OCI-LY7 (cell line): Measurements from ENCODE around the gene METTL5. TPM values are rescaled to one million over a fixed set of nuclear protein-coding genes. Genes with fewer than 3 reads are reported as not detected.
"Not testable (repeated sequence)": the region's sequence is repeated elsewhere in the genome, so short reads cannot be mapped to it uniquely, and the experiment has no call there.

Source experiments
- BruUV-seq: library from RNA; stranded (reverse); fragments of 400-500 nt; replicated peaks from 2 replicates; lab custom pipeline; 2021; lab: Mats Ljungman, UMichigan
- CTCF ChIA-PET: fragments of 300-600 bp; sonication (Branson Sonifier 250); formaldehyde crosslinking; loops from one replicate; lab custom pipeline; 2022; ENCODE audit warnings: antibody characterized with exemption; ENCODE audit not compliant: unreplicated experiment; lab: Charles Lee
- POLR2A ChIA-PET: fragments of 300-600 bp; sonication (Branson Sonifier 250); formaldehyde crosslinking; loops from one replicate; lab custom pipeline; 2022; ENCODE audit warnings: antibody characterized with exemption; lab: Charles Lee
- DNase-seq: peaks from one replicate; pipeline ENCODE4 v3.0.0-alpha.2; 2015; ENCODE audit warnings: low spot score
- H2AFZ ChIP-seq: fragments of 200-600 bp; sonication (generic), shearing (Covaris generic); 2 replicates; pipeline ENCODE4 v1.6.1; 2014; ENCODE audit warnings: mild to moderate bottlenecking, antibody characterized with exemption, low read length, moderate library complexity
- H3K27ac ChIP-seq: fragments of 200-600 bp; sonication (generic); 2 replicates; pipeline ENCODE4 v1.5.1; 2014; ENCODE audit warnings: mixed run types, low read depth, mild to moderate bottlenecking, moderate library complexity, low read length, inconsistent platforms; ENCODE audit not compliant: poor library complexity, severe bottlenecking
- H3K36me3 ChIP-seq: fragments of 200-600 bp; sonication (generic); 2 replicates; pipeline ENCODE4 v1.6.1; 2014; ENCODE audit warnings: mild to moderate bottlenecking, antibody characterized with exemption, low read length, moderate library complexity, mixed read lengths; ENCODE audit not compliant: insufficient read depth
- H3K4me1 ChIP-seq: fragments of 200-600 bp; sonication (generic); 2 replicates; pipeline ENCODE4 v1.5.1; 2014; ENCODE audit warnings: mild to moderate bottlenecking, low read length; ENCODE audit not compliant: insufficient read depth, poor library complexity, severe bottlenecking
- H3K4me2 ChIP-seq: fragments of 200-600 bp; sonication (generic); 2 replicates; pipeline ENCODE4 v1.6.1; 2014; ENCODE audit warnings: mild to moderate bottlenecking, low read length
- H3K4me3 ChIP-seq: fragments of 200-600 bp; sonication (generic); 2 replicates; pipeline ENCODE4 v1.5.1; 2014; ENCODE audit warnings: mild to moderate bottlenecking, low read depth, low read length; ENCODE audit not compliant: poor library complexity, severe bottlenecking
- H3K79me2 ChIP-seq: fragments of 200-600 bp; sonication (generic); 2 replicates; pipeline ENCODE4 v1.6.1; 2016; ENCODE audit warnings: low read depth, mild to moderate bottlenecking, low read length, moderate library complexity, mixed read lengths; ENCODE audit not compliant: insufficient read depth
- H3K9me2 ChIP-seq: fragments of 200-600 bp; sonication (generic); 2 replicates; pipeline ENCODE4 v1.6.1; 2016; ENCODE audit warnings: mild to moderate bottlenecking, low read length, mixed read lengths; ENCODE audit not compliant: insufficient read depth
- H3K9me3 ChIP-seq: fragments of 200-600 bp; sonication (generic); 2 replicates; pipeline ENCODE4 v1.6.1; 2014; ENCODE audit warnings: mild to moderate bottlenecking, mixed run types, low read length, mixed read lengths
- H4K20me1 ChIP-seq: fragments of 200-600 bp; sonication (generic); 2 replicates; pipeline ENCODE4 v1.6.1; 2014; ENCODE audit warnings: mild to moderate bottlenecking, antibody characterized with exemption, low read length, moderate library complexity, mixed read lengths; ENCODE audit not compliant: insufficient read depth
- EZH2phosphoT487 ChIP-seq: fragments of 200-600 bp; sonication (generic); IDR thresholded peaks from 2 replicates; pipeline ENCODE4 v1.6.1; 2018; ENCODE audit warnings: low read depth, borderline replicate concordance, mild to moderate bottlenecking, mixed run types, antibody characterized with exemption, low read length, moderate library complexity, mixed read lengths
- intact Hi-C: fragments of 100-400 bp; cut with micrococcal nuclease; formaldehyde crosslinking; loops from one replicate; pipeline ENCODE4 v1.10.0; 2022; ENCODE audit not compliant: unreplicated experiment
- total RNA-seq, 2 experiments: library from RNA; depleted of rRNA in 1 of 2; stranded (reverse); fragments of >200 nt in 1 of 2; shearing (Covaris generic) in 1 of 2; gene quantifications; 2 replicates each; pipeline ENCODE4 v1.2.3, GENCODE V29; 2014 to 2022
- TF ChIP-seq, protein P1 (sequence below): fragments of 200-600 bp; sonication (generic); conservative IDR thresholded peaks from 2 replicates; pipeline ENCODE4 v1.5.1; 2014; ENCODE audit warnings: mild to moderate bottlenecking, antibody characterized with exemption, low read length, moderate library complexity, mixed read lengths

The METTL5 gene
- total RNA-seq, 2 experiments from 2014 or later = 52.3 to 82.2 TPM

DNA sequence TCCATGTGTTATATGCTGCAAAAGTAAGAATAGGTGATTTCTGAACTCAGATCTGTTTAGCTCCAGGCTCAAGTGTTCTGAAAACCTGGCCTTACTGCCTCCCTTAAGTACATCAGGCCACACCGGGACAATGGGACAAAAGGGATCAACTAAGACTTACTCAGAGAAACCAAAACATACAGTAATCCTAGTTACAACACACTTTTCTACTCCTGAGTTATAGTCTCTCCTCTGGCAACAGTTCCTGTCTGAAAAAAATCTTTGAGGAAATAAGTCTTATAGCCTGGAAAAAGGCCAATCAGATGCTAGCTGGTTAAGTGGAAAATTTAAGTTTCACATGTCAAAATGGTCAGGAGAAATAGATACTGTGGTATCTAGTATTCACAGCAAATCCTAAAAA, 5.6 kb downstream of the METTL5 start:
- H3K79me2 ChIP-seq = peaks cover 42% of the 10 kb centered on the region
- peaks cover 85% of the 10 kb centered on the region for H3K36me3 ChIP-seq
- intact Hi-C loops = no loop called here
- no peaks in the 10 kb centered on the region for H4K20me1 ChIP-seq
- no peaks in the 10 kb centered on the region for H3K9me2 ChIP-seq
- ChIA-PET POLR2A (interaction anchor here (0.6 to 1.6 kb wide), 3 partner anchors 8 to 974 kb away, joined by 3 to 4 read pairs (median 3); partner anchors contain the start of gene UBR3), CTCF (no interaction called here)
- DNase-seq = no peak
- H3K4me2 ChIP-seq = no peak overlapping the region
- no peak overlapping the region for H2AFZ ChIP-seq
- no peak overlapping the region for H3K27ac ChIP-seq
- H3K9me3 ChIP-seq = no peaks in the 10 kb centered on the region
- peaks cover 19% of the 10 kb centered on the region for H3K4me1 ChIP-seq
- BruUV-seq = no TSS peak
- H3K4me3 ChIP-seq = no peak overlapping the region
- TF ChIP-seq, protein P1, sequence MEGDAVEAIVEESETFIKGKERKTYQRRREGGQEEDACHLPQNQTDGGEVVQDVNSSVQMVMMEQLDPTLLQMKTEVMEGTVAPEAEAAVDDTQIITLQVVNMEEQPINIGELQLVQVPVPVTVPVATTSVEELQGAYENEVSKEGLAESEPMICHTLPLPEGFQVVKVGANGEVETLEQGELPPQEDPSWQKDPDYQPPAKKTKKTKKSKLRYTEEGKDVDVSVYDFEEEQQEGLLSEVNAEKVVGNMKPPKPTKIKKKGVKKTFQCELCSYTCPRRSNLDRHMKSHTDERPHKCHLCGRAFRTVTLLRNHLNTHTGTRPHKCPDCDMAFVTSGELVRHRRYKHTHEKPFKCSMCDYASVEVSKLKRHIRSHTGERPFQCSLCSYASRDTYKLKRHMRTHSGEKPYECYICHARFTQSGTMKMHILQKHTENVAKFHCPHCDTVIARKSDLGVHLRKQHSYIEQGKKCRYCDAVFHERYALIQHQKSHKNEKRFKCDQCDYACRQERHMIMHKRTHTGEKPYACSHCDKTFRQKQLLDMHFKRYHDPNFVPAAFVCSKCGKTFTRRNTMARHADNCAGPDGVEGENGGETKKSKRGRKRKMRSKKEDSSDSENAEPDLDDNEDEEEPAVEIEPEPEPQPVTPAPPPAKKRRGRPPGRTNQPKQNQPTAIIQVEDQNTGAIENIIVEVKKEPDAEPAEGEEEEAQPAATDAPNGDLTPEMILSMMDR = no peak
- no peak for TF ChIP-seq EZH2phosphoT487

DNA sequence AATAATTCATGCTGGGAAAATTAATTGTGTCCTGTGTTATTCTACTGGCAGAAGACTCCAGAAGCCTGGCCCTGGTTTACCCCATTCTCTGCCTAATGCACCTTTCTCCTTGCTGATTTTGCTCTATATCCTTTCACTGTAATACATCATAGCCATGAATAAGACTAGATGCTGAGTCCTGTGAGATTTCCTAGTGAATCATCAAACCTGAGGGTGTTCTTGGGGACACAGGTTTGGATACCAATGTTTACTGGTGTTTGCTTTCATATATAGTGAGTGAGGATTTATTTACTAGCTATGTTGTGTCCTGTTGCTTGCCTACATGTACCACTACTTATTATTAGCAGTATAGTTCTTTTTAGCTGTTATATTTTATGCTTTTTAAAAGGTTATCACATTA, 6.5 kb downstream of the METTL5 start:
- peaks cover 13% of the 10 kb centered on the region for H3K4me1 ChIP-seq
- H3K4me2 ChIP-seq = no peak overlapping the region
- no peaks in the 10 kb centered on the region for H3K9me3 ChIP-seq
- ChIA-PET POLR2A (interaction anchor here (1.6 kb wide), 1 partner anchor 9 kb away, joined by 4 read pairs; the partner anchor contains the start of gene UBR3), CTCF (no interaction called here)
- peaks cover 34% of the 10 kb centered on the region for H3K79me2 ChIP-seq
- no peak overlapping the region for H3K4me3 ChIP-seq
- H4K20me1 ChIP-seq = no peaks in the 10 kb centered on the region
- intact Hi-C loops = no loop called here
- H3K36me3 ChIP-seq = peaks cover 93% of the 10 kb centered on the region
- TF ChIP-seq, protein P1 = no peak
- TF ChIP-seq EZH2phosphoT487 = no peak
- no peak overlapping the region for H3K27ac ChIP-seq
- no TSS peak for BruUV-seq
- DNase-seq = no peak
- H2AFZ ChIP-seq = no peak overlapping the region
- no peaks in the 10 kb centered on the region for H3K9me2 ChIP-seq

DNA sequence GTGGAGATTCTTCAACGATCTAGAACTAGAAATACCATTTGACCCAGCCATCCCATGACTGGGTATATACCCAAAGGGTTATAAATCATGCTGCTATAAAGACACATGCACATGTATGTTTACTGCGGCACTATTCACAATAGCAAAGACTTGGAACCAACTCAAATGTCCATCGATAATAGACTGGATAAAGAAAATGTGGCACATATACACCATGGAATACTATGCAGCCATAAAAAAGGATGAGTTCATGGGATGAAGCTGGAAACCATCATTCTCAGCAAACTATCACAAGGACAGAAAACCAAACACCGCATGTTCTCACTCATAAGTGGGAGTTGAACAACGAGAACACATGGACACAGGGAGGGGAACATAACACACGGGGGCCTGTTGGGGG, 7.3 kb downstream of the METTL5 start:
- peaks cover 25% of the 10 kb centered on the region for H3K79me2 ChIP-seq
- H3K9me2 ChIP-seq, H3K9me3 ChIP-seq, H3K4me3 ChIP-seq, H3K4me1 ChIP-seq, H4K20me1 ChIP-seq, H3K4me2 ChIP-seq, intact Hi-C loops, DNase-seq, H3K27ac ChIP-seq, BruUV-seq, POLR2A ChIA-PET, H2AFZ ChIP-seq: not testable (repeated sequence)
- CTCF ChIA-PET = interaction anchor here (0.6 kb wide), 1 partner anchor 18 kb away, joined by 4 read pairs; no protein-coding TSS in a partner anchor
- H3K36me3 ChIP-seq = peaks cover 96% of the 10 kb centered on the region

DNA sequence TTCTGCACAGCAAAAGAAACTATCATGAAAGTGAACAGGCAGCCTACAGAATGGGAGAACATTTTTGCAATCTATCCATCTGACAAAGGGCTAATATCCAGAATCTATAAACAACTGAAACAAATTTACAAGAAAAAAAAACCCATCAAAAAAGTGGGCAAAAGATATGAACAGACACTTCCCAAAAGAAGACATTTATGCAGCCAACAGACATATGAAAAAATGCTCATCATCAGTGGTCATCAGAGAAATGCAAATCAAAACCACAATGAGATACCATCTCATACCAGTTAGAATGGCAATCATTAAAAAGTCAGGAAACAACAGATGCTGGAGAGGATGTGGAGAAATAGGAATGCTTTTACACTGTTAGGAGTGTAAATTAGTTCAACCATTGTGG, 7.7 kb downstream of the METTL5 start:
- BruUV-seq, POLR2A ChIA-PET, H3K9me2 ChIP-seq, H3K4me2 ChIP-seq, H3K27ac ChIP-seq, H4K20me1 ChIP-seq, H3K9me3 ChIP-seq, CTCF ChIA-PET, H3K4me3 ChIP-seq, DNase-seq, H3K4me1 ChIP-seq, H2AFZ ChIP-seq, intact Hi-C loops: not testable (repeated sequence)
- Histone ChIP-seq H3K36me3 (peaks cover 96% of the 10 kb centered on the region), H3K79me2 (peaks cover 21% of the 10 kb centered on the region)
